KMS-11 (cell line): Measurements from ENCODE around the gene HES2.

Experiments
- H2AFZ ChIP-seq: fragments of 200-600 bp; sonication (generic); 2 replicates; pipeline ENCODE4 v1.6.1; 2016; ENCODE audit warnings: antibody characterized with exemption, mixed run types, low read depth
- H3K27ac ChIP-seq: fragments of 200-600 bp; sonication (generic); 2 replicates; pipeline ENCODE4 v1.6.1; 2016; ENCODE audit warnings: mild to moderate bottlenecking, mixed run types
- H3K27me3 ChIP-seq: fragments of 200-600 bp; sonication (generic); 2 replicates; pipeline ENCODE4 v1.6.1; 2017; ENCODE audit warnings: mild to moderate bottlenecking, low read depth, mixed run types, moderate library complexity; ENCODE audit not compliant: insufficient read depth
- H3K36me3 ChIP-seq: fragments of 200-600 bp; sonication (generic); 2 replicates; pipeline ENCODE4 v1.6.1; 2017; ENCODE audit warnings: mild to moderate bottlenecking, mixed run types; ENCODE audit not compliant: insufficient read depth
- H3K4me1 ChIP-seq: fragments of 200-600 bp; sonication (generic); 2 replicates; pipeline ENCODE4 v1.6.1; 2016; ENCODE audit warnings: mild to moderate bottlenecking, low read depth, mixed run types; ENCODE audit not compliant: poor library complexity, severe bottlenecking
- H3K4me2 ChIP-seq: fragments of 200-600 bp; sonication (generic); 2 replicates; pipeline ENCODE4 v1.7.0; 2016; ENCODE audit warnings: mild to moderate bottlenecking, mixed run types
- H3K4me3 ChIP-seq: fragments of 200-600 bp; sonication (generic); IDR thresholded peaks from 2 replicates; pipeline ENCODE4 v1.6.1; 2017; ENCODE audit warnings: low read depth, low read length, mixed read lengths; ENCODE audit not compliant: insufficient read depth
- H3K79me2 ChIP-seq: fragments of 200-600 bp; sonication (generic); 2 replicates; pipeline ENCODE4 v1.6.1; 2016; ENCODE audit warnings: low read depth, mixed run types; ENCODE audit not compliant: insufficient read depth
- H3K9ac ChIP-seq: fragments of 200-600 bp; sonication (generic); 2 replicates; pipeline ENCODE4 v1.6.1; 2016; ENCODE audit warnings: mild to moderate bottlenecking, mixed run types
- H4K20me1 ChIP-seq: fragments of 200-600 bp; sonication (generic); 2 replicates; pipeline ENCODE4 v1.6.1; 2016; ENCODE audit warnings: mild to moderate bottlenecking, mixed run types; ENCODE audit not compliant: insufficient read depth
- TF ChIP-seq, protein P1 (sequence below): fragments of 200-600 bp; sonication (generic); conservative IDR thresholded peaks from 2 replicates; pipeline ENCODE4 v1.6.1; 2017; ENCODE audit warnings: low read depth, mild to moderate bottlenecking, antibody characterized with exemption, low read length, moderate library complexity, mixed read lengths

Gene HES2, protein sequence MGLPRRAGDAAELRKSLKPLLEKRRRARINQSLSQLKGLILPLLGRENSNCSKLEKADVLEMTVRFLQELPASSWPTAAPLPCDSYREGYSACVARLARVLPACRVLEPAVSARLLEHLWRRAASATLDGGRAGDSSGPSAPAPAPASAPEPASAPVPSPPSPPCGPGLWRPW

GRCh38 chr1:6419804-6420453 lies at the start of gene HES2:
TSS of gene HES2 (minus strand) at chr1:6419919. CDS start at chr1:6419820, 99 bp downstream.
- H3K4me1 ChIP-seq, result peaks cover 5% of the 10 kb centered on the region
- no peak within 1 kb of the TSS for H2AFZ ChIP-seq
- H3K36me3 ChIP-seq, result no peaks in the 10 kb centered on the region

GRCh38 chr1:6468729-6469461 lies 49.2 kb upstream of the HES2 start:
- H4K20me1 ChIP-seq, result no peaks in the 10 kb centered on the region
- H3K27me3 ChIP-seq, result peaks cover 33% of the 10 kb centered on the region
- H3K27ac ChIP-seq, result no peak overlapping the region
- no peaks in the 10 kb centered on the region for H3K79me2 ChIP-seq
- TF ChIP-seq, protein P1, sequence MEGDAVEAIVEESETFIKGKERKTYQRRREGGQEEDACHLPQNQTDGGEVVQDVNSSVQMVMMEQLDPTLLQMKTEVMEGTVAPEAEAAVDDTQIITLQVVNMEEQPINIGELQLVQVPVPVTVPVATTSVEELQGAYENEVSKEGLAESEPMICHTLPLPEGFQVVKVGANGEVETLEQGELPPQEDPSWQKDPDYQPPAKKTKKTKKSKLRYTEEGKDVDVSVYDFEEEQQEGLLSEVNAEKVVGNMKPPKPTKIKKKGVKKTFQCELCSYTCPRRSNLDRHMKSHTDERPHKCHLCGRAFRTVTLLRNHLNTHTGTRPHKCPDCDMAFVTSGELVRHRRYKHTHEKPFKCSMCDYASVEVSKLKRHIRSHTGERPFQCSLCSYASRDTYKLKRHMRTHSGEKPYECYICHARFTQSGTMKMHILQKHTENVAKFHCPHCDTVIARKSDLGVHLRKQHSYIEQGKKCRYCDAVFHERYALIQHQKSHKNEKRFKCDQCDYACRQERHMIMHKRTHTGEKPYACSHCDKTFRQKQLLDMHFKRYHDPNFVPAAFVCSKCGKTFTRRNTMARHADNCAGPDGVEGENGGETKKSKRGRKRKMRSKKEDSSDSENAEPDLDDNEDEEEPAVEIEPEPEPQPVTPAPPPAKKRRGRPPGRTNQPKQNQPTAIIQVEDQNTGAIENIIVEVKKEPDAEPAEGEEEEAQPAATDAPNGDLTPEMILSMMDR, result no peak
- H3K4me1 ChIP-seq, result peaks cover 8% of the 10 kb centered on the region
- H3K9ac ChIP-seq, result no peak overlapping the region
- no peak overlapping the region for H3K4me2 ChIP-seq
- H3K4me3 ChIP-seq, result no peak overlapping the region
- no peaks in the 10 kb centered on the region for H3K36me3 ChIP-seq
- no peak overlapping the region for H2AFZ ChIP-seq

More at GRCh38 chr1:6419804-6420453, at the start of gene HES2:
- H4K20me1 ChIP-seq, result no peaks in the 10 kb centered on the region
- TF ChIP-seq, protein P1, result no peak
- no peak within 1 kb of the TSS for H3K27ac ChIP-seq
- H3K4me2 ChIP-seq, result no peak within 1 kb of the TSS
- peaks cover 95% of the 10 kb centered on the region for H3K27me3 ChIP-seq
- H3K79me2 ChIP-seq, result no peaks in the 10 kb centered on the region
- H3K9ac ChIP-seq, result no peak within 1 kb of the TSS
- H3K4me3 ChIP-seq, result no peak within 1 kb of the TSS

DNA sequence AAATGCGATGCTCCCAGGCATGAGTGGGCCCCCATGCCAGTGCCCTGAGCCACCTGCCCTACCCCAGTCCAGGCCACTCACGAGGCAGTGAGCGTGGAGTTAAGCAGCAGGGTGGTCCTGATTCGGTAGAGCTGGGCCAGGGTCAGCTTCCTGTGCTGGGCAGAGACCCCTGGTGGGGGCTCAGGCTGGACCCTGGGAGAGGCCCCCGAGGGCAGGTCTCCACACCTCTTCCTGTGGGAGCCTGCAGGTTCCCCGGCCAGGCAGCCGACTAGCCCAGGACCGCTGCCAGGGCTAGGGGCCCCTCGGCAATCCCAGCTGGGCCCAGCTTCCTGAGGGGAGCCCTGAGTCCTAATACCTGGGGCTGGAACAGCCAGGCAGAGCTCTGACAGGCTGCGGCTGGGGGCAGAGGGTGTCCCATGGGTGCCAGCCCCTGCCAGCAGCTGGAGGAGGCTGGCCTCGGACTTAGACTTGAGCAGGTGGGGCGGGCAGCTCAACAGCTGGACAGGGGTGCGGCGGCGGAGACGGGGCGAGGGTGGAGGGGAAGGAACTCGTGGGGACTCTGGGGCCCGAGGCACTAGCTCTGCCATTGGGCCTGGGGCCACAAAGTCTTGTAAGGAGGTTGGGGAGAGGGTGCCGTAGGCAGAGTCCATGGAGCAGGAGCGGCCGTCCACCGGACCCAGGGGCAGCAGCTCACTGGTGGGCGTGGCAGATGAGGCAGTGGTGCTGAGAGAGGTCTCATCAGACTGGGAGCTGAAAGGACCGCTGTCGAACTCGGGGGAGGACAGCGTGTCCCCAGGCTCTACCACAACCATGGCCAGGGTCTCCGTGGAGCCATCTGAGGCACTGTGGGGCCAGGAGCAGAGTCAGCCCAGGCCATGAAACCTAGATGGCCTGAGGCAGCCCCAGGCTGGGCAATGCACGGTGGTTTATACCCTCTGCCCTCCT lies 48.3 kb upstream of the HES2 start:
- TF ChIP-seq, protein P1, result no peak
- H3K4me3 ChIP-seq, result no peak overlapping the region
- no peak overlapping the region for H3K9ac ChIP-seq
- no peaks in the 10 kb centered on the region for H4K20me1 ChIP-seq
- peaks cover 33% of the 10 kb centered on the region for H3K27me3 ChIP-seq
- H3K4me1 ChIP-seq, result peaks cover 8% of the 10 kb centered on the region
- H3K79me2 ChIP-seq, result no peaks in the 10 kb centered on the region
- no peak overlapping the region for H3K4me2 ChIP-seq
- no peak overlapping the region for H2AFZ ChIP-seq
- no peak overlapping the region for H3K27ac ChIP-seq
- no peaks in the 10 kb centered on the region for H3K36me3 ChIP-seq

- Histone ChIP-seq H3K36me3 (no peaks in the 10 kb centered on the region), H3K4me3 (no peak overlapping the region), H3K4me1 (peaks cover 5% of the 10 kb centered on the region), H3K27ac (no peak overlapping the region), H3K27me3 (peaks cover 33% of the 10 kb centered on the region), H4K20me1 (no peaks in the 10 kb centered on the region), H2AFZ (no peak overlapping the region), H3K4me2 (no peak overlapping the region), H3K9ac (no peak overlapping the region), H3K79me2 (no peaks in the 10 kb centered on the region)
- TF ChIP-seq, protein P1, result no peak
These were observed 47.5 kb upstream of the HES2 start for GRCh38 chr1:6467224-6467623.
